K562 (cell line): ENCODE data around the gene NSUN6. TPM values are rescaled to one million over a fixed set of nuclear protein-coding genes. Genes with fewer than 3 reads are reported as not detected.

Experiments used
- ATAC-seq: fragments of 200-7000 bp; cut with Tn5 transposase; 3 replicates; pipeline ENCODE4 v1.9.1; 2020; ENCODE audit warnings: moderate library complexity
- BruUV-seq: library from RNA; stranded (reverse); fragments of 400-500 nt; replicated peaks from 2 replicates; lab custom pipeline; 2021; lab: Mats Ljungman, UMichigan
- CTCF ChIA-PET: fragments of 300-600 bp; formaldehyde crosslinking; extraction: SDS; loops from one replicate; lab custom pipeline; 2021; ENCODE audit warnings: low intra/inter-chr PET ratio; lab: Yijun Ruan, JAX
- POLR2A ChIA-PET: fragments of 300-600, 350-650 bp; sonication (Branson Sonifier 250); formaldehyde crosslinking; extraction: SDS; loops from one replicate; lab custom pipeline; 2021; ENCODE audit warnings: antibody characterized with exemption, inconsistent platforms; lab: Yijun Ruan, JAX
- DNase-seq, 4 experiments: peaks; one replicate each; pipeline versions ENCODE4 v3.0.0 to v3.0.0-alpha.2; 2011 to 2018; ENCODE audit warnings: low spot score in 3 of 4, mixed read lengths in 3 of 4; ENCODE audit errors: extremely low read depth in 1 of 4
- FAIRE-seq: peaks from 2 replicates; lab custom pipeline; 2011; peaks lifted over from hg19 to GRCh38; lab: Jason Lieb, UNC
- H2AFZ ChIP-seq: 2 replicates; pipeline ENCODE4 v1.6.0; 2011; ENCODE audit warnings: low read depth, low read length, control low read depth, inconsistent platforms
- H3K27ac ChIP-seq: fragments of 200-600 bp; 3 replicates; pipeline ENCODE4 v1.8.0; 2011; ENCODE audit warnings: low read depth, mild to moderate bottlenecking, control low read depth, inconsistent platforms, low read length, moderate library complexity, mixed read lengths; ENCODE audit errors: extremely low read depth
- H3K27me3 ChIP-seq, 2 experiments: fragments of 300-600 bp in 1 of 2; 2 replicates in 1 of 2; 3 replicates in 1 of 2; pipeline versions ENCODE4 v1.6.0 to v1.8.0; 2011; ENCODE audit warnings: inconsistent platforms in 2 of 2, low read length in 2 of 2, mild to moderate bottlenecking in 1 of 2, mixed read lengths in 1 of 2, moderate library complexity in 1 of 2; ENCODE audit not compliant: control insufficient read depth in 2 of 2, insufficient read depth in 2 of 2
- H3K36me3 ChIP-seq: fragments of 300-600 bp; 3 replicates; pipeline ENCODE4 v1.8.0; 2011; ENCODE audit warnings: mild to moderate bottlenecking, low read length, inconsistent platforms; ENCODE audit not compliant: control insufficient read depth, insufficient read depth
- H3K4me1 ChIP-seq, 2 experiments: fragments of 200-600 bp in 1 of 2; replicated peaks in 1 of 2; 2 replicates in 1 of 2; 3 replicates in 1 of 2; pipeline versions ENCODE4 v1.5.1 to v1.8.0; 2011; ENCODE audit warnings: inconsistent platforms in 2 of 2, low read length in 2 of 2, mild to moderate bottlenecking in 1 of 2, mixed read lengths in 1 of 2, moderate library complexity in 1 of 2; ENCODE audit not compliant: control insufficient read depth in 2 of 2, insufficient read depth in 2 of 2
- H3K4me2 ChIP-seq: 2 replicates; pipeline ENCODE4 v1.6.1; 2011; ENCODE audit warnings: low read length, control low read depth, inconsistent platforms, mixed read lengths; ENCODE audit not compliant: insufficient read depth
- H3K4me3 ChIP-seq: fragments of 200-600 bp; sonication (generic), shearing (Covaris generic); 2 replicates; pipeline ENCODE4 v1.5.1; 2016; ENCODE audit warnings: control low read depth, inconsistent platforms
- H3K79me2 ChIP-seq: fragments of 200-600 bp; 3 replicates; pipeline ENCODE4 v1.8.0; 2011; ENCODE audit warnings: low read length, inconsistent platforms; ENCODE audit not compliant: control insufficient read depth, insufficient read depth
- H3K9ac ChIP-seq, 2 experiments: 2 replicates each; pipeline versions ENCODE4 v1.6.0 to v1.6.1; 2011; ENCODE audit warnings: low read depth in 2 of 2, low read length in 2 of 2, control low read depth in 1 of 2, inconsistent platforms in 1 of 2, mild to moderate bottlenecking in 1 of 2, mixed read lengths in 1 of 2; ENCODE audit not compliant: insufficient read depth in 1 of 2
- H3K9me1 ChIP-seq: one replicate; pipeline ENCODE4 v1.6.0; 2011; ENCODE audit warnings: inconsistent platforms, mild to moderate bottlenecking, low read length, moderate library complexity; ENCODE audit not compliant: control insufficient read depth, insufficient read depth
- H3K9me3 ChIP-seq: replicated peaks from 2 replicates; pipeline ENCODE4 v1.5.1; 2011; ENCODE audit warnings: low read depth, low read length, inconsistent platforms; ENCODE audit not compliant: control insufficient read depth, insufficient read depth
- H4K20me1 ChIP-seq: replicated peaks from 2 replicates; pipeline ENCODE4 v1.6.1; 2011; ENCODE audit warnings: low read length, inconsistent platforms, mixed read lengths; ENCODE audit not compliant: control insufficient read depth, insufficient read depth
- ATF2 ChIP-seq: sonication (generic); formaldehyde crosslinking; IDR thresholded peaks from 2 replicates; pipeline ENCODE4 v1.8.1; 2022; ENCODE audit warnings: missing genetic modification reagents
- CEBPB ChIP-seq: fragments of 450-650 bp; IDR thresholded peaks from 2 replicates; pipeline ENCODE4 v1.6.1; 2016; ENCODE audit warnings: missing genetic modification characterization, missing compliant biosample characterization
- DLX4 ChIP-seq: fragments of 250-450 bp; sonication (Bioruptor Pico); IDR thresholded peaks from 2 replicates; pipeline ENCODE4 v1.6.1; 2021; ENCODE audit warnings: mild to moderate bottlenecking
- E4F1 ChIP-seq: fragments of 250-450 bp; sonication (Bioruptor Pico); IDR thresholded peaks from 2 replicates; pipeline ENCODE4 v1.5.0; 2021; ENCODE audit warnings: mild to moderate bottlenecking, borderline replicate concordance
- GATAD2B ChIP-seq: fragments of 450-650 bp; IDR thresholded peaks from 2 replicates; pipeline ENCODE4 v1.6.1; 2017; ENCODE audit warnings: mild to moderate bottlenecking, borderline replicate concordance
- IRF2 ChIP-seq: sonication (generic); formaldehyde crosslinking; IDR thresholded peaks from 2 replicates; pipeline ENCODE4 v1.8.1; 2022; ENCODE audit warnings: mild to moderate bottlenecking, missing genetic modification reagents
- JUNB ChIP-seq: fragments of 450-650 bp; formaldehyde crosslinking; conservative IDR thresholded peaks from 2 replicates; pipeline ENCODE4 v1.4.0; 2020; ENCODE audit warnings: mild to moderate bottlenecking
- NR0B1 ChIP-seq: fragments of 450-650 bp; IDR thresholded peaks from one replicate; pipeline ENCODE4 v1.6.1; 2018; ENCODE audit warnings: mild to moderate bottlenecking, moderate library complexity; ENCODE audit not compliant: partially characterized antibody
- NR1H2 ChIP-seq: sonication (generic); formaldehyde crosslinking; IDR thresholded peaks from 2 replicates; pipeline ENCODE4 v1.4.0; 2020; ENCODE audit warnings: mild to moderate bottlenecking, missing genetic modification reagents
- PML ChIP-seq: IDR thresholded peaks from 2 replicates; pipeline ENCODE4 v1.6.1; 2012; ENCODE audit warnings: low read length, inconsistent platforms
- SLC30A9 ChIP-seq: fragments of 250-450 bp; sonication (Bioruptor Pico); IDR thresholded peaks from 2 replicates; pipeline ENCODE4 v1.8.0; 2022; ENCODE audit warnings: mild to moderate bottlenecking, moderate library complexity
- ZBTB5 ChIP-seq: fragments of 450-650 bp; IDR thresholded peaks from 2 replicates; pipeline ENCODE4 v1.6.1; 2017; ENCODE audit warnings: antibody characterized with exemption
- ZNF263 ChIP-seq: sonication (generic); formaldehyde crosslinking; IDR thresholded peaks from 2 replicates; pipeline ENCODE4 v1.8.0; 2022; ENCODE audit warnings: mild to moderate bottlenecking, missing genetic modification reagents, borderline replicate concordance
- ZNF316 ChIP-seq: fragments of 450-650 bp; IDR thresholded peaks from 2 replicates; pipeline ENCODE4 v1.6.1; 2016
- ZNF511 ChIP-seq: sonication (generic); formaldehyde crosslinking; IDR thresholded peaks from 2 replicates; pipeline ENCODE4 v1.8.0; 2022; ENCODE audit warnings: mild to moderate bottlenecking, missing genetic modification reagents
- ZNF561 ChIP-seq: fragments of 450-650 bp; formaldehyde crosslinking; conservative IDR thresholded peaks from 2 replicates; pipeline ENCODE4 v1.4.0; 2020; ENCODE audit warnings: mild to moderate bottlenecking, moderate library complexity
- WGBS: fragments of 100-300 bp; shearing (Covaris generic); methylation state at CpG from one replicate; pipeline ENCODE4 v1.1.6; 2016; ENCODE audit warnings: low coverage, mixed read lengths; ENCODE audit not compliant: insufficient coverage; ENCODE audit errors: missing lambda C conversion rate; 5-methylcytosine and 5-hydroxymethylcytosine counted together
- in situ Hi-C: fragments of 300-500 bp; cut with MboI; formaldehyde crosslinking; loops from 4 replicates; pipeline ENCODE4 v1.15.0; 2018; ENCODE audit warnings: inconsistent platforms, mixed read lengths
- intact Hi-C: fragments of 100-400 bp; cut with micrococcal nuclease; formaldehyde crosslinking; loops from 2 replicates; pipeline ENCODE4 v1.14.2; 2022
- polyA plus RNA-seq, 8 experiments: library from polyadenylated mRNA; depleted of rRNA in 4 of 8; stranded (reverse) in 5 of 8; unstranded in 3 of 8; fragments of >200 nt; fragmentation: Nextera tagmentation in 2 of 8; fragmentation: Illumina TruSeq in 1 of 8; extraction: Ambion mirVana in 2 of 8; extraction: Trizol in 1 of 8; gene quantifications; 2 replicates each; pipeline versions ENCODE4 v1.2.1 to v1.2.3, GENCODE V29; 2011 to 2014; ENCODE audit warnings: inconsistent platforms in 1 of 8, missing spikeins in 1 of 8
- total RNA-seq, 7 experiments: library from RNA; depleted of rRNA in 6 of 7; stranded (reverse); fragments of >200 nt in 6 of 7; fragmentation: Illumina TruSeq in 2 of 7; extraction: Trizol in 2 of 7; gene quantifications; 2 replicates each; pipeline versions ENCODE4 v1.2.1 to v1.2.3, GENCODE V29; 2011 to 2021; ENCODE audit warnings: low replicate concordance in 1 of 7

The NSUN6 gene
- total and polyA plus RNA-seq, 9 of the 15 experiments (the other 6 are each of a cell fraction or from before 2014, with no cell fraction given): 12.5 to 33.1 (median 24.2) TPM

- FAIRE-seq (no peak), ATAC-seq (no peak), DNase-seq (no peak)
- no peak overlapping the region for H3K27ac ChIP-seq
- 90% methylated on average over 2 of the region's 2 CpGs for WGBS
- no peak overlapping the region for H3K9ac ChIP-seq
- H2AFZ ChIP-seq: no peak overlapping the region
- H3K9me3 ChIP-seq: no peaks in the 10 kb centered on the region
- ChIA-PET CTCF (no interaction called here), POLR2A (no interaction called here)
- intact Hi-C loops (no loop called here), in situ Hi-C loops (no loop called here)
- H3K4me2 ChIP-seq: no peak overlapping the region
- peaks cover 44% of the 10 kb centered on the region for H3K36me3 ChIP-seq
- no peaks in the 10 kb centered on the region for H3K79me2 ChIP-seq
- H3K27me3 ChIP-seq: no peaks in the 10 kb centered on the region
- no peaks in the 10 kb centered on the region for H4K20me1 ChIP-seq
- BruUV-seq: no TSS peak
- no peak overlapping the region for H3K4me3 ChIP-seq
- no peaks in the 10 kb centered on the region for H3K4me1 ChIP-seq
- no peaks in the 10 kb centered on the region for H3K9me1 ChIP-seq
- TF ChIP-seq JUNB (no peak), CEBPB (tag) (no peak), ZNF263 (CRISPR knock-in tag) (no peak), DLX4 (CRISPR knock-in tag) (no peak), IRF2 (CRISPR knock-in tag) (no peak), ZNF316 (no peak), ZNF561 (CRISPR knock-in tag) (no peak), ZBTB5 (no peak), GATAD2B (no peak), ATF2 (CRISPR knock-in tag) (no peak), NR0B1 (no peak), NR1H2 (CRISPR knock-in tag) (no peak), SLC30A9 (CRISPR knock-in tag) (no peak), E4F1 (CRISPR knock-in tag) (no peak), ZNF511 (CRISPR knock-in tag) (no peak), PML (no peak)
Observed at GRCh38 chr10:18549105-18549504, 102.3 kb downstream of the NSUN6 start.
